ENCODE data around the gene CCDC167.
"Not testable (repeated sequence)": the region's sequence is repeated elsewhere in the genome, so short reads cannot be mapped to it uniquely, and the experiment has no call there.

Gene CCDC167

DNA sequence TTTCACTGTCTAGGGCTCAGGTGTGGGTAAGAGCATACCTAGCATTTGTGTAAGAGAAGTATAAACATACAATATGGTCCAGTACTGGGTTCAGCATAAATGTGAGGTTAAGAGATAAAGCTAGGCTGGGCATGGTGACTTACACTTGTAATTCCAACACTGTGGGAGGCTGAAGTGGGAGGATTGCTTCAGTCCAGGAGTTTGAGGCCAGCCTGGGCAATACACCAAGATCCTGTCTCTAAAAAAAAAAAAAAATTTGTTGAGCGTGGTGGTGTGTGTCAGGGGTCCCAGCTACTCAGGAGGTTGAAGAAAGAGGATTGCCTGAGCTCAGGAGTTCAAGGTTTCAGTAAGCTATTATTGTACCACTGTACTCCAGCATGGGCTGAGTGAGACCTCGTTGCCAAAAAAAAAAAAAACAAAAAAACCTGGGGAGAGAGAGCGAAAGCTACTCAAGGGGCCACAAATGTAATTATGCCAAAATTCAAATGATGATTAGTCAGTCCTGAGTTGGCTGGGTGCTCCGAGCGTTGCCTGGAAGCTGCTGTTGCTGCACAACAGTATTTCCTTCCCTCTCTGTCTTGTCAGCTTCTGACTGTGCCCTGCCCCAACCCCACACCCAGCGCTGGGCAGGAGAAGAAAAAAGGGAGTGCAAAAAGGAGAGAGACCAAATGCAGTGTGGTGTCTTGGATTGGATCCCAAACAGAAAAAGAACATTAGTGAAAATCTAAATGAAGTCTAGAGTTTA is 42.7 kb downstream of the CCDC167 start:
- no peak for DNase-seq

DNA sequence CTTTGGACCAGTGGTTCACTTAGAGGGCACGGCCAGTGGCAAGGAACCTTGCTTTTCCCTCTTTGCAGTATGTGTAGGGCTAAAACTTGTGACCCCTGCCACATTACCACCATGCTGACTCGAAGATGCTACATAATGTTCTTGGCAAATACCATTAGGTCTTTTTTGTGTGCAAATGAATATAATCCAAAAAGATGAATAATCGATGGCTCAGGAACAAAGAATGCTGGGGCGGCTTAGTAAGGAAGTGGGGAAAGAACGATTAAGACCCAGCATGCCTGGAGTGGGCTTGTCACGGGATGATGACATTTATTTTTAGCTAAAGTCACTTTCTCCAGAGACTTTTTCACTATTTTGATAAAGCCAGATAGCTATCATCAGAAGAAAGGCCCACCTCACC is 43.6 kb downstream of the CCDC167 start:
- no peak for DNase-seq

DNA sequence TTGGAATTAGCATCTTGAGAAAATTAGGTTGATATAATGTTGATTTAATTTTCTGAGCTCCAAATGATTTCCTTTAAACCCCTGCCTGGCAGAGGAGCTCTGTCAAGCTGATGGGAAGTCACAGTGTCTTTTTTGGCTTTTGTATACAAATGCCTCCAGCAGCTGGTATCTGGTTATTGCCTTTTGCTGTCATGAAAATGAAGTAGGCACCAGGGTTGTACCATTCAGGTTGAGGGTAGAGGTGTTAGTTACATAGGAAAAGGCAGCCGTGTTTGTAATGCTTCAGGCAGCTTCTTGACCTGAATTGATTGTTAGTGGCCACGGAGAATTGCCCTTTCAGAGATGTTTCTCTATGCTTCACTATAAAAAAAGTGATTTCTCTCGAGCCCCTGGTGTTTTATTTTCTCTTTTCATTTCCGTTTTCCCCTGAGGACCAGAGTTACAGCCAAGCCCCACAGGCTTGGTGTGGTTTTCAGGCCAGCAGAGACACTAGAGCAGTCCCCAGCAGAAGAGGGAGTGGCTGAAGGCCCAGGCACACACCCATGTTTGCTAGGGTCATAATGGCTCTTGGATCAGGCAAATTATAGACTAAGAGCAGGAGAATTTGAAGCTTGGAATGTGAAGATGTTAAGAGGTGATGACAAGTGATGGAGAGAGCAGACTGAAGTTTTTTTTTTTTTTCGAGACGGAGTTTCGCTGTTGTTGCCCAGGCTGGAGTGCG is 45.1 kb downstream of the CCDC167 start:
- no peak for DNase-seq

DNA sequence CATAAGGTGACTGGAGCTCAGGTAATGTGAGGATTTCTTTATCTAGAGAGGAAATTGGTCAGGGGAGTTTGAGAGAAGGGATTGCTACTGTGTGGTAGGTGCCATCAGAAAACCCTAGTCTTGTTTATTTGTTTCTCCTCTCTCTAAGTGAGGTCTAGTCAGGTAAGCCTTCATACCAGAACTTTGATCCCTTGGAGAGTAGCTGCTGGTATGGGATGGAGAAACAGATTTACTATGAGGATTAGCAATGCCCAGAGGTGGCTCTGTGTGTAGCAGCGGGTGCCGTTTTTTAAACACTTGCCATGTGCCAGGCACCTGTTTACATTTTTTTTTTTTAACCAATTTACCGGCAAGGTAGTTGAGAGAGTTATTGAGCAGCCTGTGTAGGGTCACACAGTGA is 47.2 kb downstream of the CCDC167 start:
- no peak for DNase-seq

DNA sequence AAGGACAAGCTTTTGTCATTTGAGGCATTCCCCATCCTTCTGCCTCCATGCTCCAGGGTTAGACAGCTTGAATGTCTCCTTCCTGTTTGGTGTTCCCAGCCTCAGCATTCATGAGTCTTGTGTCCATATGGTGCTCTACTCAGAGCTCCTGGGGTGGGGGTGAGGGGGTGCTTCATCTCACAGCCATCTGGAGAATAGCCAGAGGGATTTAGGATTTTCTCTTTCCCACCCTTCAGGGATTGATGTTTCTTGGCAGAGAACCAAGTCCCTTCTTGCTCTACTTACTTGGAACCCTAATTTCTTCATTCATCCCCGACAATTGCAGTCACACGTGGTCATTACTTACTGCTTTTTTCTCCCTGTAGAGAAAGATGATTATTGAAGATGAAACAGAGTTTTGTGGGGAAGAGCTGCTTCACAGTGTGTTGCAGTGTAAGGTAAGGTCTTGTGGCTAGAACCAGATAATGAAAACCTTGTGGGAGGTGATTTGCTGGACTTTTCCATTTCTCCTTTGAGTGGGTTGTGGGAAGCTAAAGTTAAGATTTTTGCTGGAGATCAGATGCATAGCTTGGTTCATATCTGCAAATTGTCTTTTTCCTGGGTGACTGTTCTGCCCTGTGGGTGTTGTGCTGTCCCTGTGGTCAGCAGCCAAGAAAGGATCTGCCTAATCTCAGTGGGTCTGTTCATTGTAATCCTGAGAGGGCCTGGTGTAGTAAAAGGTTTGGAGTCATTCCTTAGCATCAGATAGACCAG is 48.1 kb downstream of the CCDC167 start:
- DNase-seq = no peak

DNA sequence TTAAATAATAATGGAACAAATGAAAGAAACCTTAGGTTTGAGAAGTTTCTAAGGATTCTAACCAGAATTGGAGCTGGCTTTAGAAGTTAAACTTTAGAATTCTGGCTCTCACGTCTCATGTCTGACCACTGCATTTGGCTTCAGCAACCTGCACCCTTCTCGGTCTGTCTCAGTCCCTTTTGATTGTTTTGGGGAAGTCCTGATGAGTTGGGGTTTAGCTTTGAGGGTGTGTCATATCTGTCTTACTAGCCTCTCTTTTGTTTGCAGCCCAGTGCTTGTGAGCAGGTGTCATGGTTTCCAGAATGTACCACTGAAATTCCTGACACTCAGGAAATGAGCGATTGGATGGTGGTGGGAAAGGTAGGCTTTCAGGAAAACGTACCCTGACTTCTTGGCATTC is 49.7 kb downstream of the CCDC167 start:
- DNase-seq = no peak

DNA sequence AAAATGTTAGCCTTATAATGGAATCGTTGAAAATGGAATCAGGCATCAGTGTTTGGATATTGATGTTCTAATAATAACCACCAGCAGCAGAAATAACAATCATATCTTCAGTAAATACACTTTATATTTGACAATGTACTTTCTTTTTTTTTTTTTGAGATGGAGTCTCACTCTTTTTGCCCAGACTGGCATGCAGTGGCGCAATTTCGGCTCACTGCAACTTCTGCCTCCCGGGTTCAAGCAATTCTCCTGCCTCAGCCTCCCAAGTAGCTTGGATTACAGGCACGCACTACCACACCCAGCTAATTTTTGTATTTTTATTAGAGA is 56.5 kb downstream of the CCDC167 start:
- DNase-seq = not testable (repeated sequence)

DNA sequence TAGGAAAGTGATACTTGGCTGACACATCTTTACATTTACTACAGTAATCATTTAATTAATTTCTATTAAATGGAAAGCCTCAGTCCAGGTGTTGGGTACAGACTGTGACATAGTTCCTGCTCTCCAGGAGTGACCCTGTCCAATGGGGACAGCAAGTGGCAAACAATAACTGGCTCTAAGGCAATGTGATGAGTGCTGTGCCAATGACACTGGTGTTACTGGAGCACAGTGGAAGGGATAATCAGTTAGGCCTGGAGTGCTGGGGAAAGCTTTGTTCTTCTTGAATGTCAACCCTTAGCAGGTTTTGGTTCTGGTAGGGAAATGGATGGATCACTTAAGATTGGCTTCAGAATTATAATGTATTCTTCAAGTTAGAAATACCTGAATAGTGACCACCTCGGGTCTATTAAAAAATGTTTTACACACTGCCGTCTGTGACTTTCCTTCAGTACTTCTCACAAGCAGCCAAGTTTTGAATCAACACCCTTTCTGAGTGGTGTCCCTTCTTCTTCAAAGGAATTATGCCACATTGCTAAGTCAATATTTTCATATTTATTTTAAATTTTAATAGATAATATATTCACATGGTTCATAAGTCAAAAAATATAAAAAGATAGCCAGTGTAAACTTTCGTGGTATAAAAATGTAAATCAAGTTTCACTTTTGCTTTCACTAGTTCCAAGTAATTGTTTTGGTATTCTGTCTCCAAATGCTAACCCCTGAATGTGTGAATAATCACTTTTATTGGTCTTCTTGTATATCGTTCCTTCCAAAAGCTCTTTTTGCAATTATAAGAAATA is 57.1 kb downstream of the CCDC167 start:
- no peak for DNase-seq

DNA sequence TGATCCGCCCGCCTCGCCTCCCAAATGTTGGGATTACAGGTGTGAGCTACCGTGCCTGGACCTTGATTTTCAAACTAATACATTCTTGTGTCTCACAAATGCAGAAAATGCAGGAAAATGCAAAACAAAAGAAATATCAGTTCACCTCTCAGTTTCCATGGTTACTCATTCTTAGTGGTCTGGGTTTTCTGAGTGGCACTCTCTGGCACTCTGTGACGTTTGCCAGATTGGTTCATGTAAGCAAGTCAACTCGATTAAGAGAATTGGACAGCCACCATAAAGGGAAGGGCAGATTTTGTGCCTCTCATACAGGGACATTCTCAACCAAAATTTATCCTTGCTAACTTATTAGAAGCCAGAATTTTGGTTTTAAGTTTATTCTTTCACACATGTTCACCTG is 58.0 kb downstream of the CCDC167 start:
- no peak for DNase-seq

DNA sequence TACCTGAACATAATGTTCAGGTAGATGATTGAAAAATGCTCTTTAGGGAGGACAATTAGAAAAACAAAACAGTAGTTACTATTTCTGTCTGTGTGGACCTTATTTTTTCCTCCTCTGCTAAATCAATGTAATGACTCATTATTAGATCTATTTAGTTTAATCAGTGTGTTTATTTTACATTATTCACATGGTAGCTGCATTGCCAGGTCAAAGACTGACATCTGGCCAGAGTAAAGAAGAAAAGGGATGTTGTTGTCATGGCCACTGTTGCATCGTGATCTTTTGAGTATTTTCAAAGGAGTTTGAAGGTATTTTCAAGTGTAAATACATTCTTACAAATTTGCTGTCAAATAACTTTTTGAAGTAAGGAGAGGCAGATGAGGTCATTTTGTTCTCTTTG is 60.8 kb downstream of the CCDC167 start:
- no peak for DNase-seq

DNA sequence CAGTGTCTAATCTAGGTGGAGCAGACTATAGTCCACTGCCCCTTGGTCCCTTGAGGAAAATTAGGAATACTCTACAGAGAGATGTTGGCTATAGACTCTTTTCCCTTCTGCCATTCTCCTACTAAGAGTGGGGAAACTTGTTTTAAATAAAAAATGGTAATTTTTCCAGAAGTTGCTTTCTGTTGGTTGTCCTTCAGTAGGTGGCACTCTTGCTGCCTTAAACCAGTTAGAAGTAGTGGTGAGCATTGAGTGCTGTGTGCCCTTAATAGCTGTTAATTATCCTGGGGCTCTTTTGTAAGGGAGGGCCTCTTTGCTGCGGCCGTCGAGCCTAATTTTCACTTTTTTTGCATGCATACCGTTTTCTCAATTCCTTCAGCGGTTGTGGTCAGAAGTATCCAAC is 63.9 kb downstream of the CCDC167 start:
- DNase-seq = no peak

DNA sequence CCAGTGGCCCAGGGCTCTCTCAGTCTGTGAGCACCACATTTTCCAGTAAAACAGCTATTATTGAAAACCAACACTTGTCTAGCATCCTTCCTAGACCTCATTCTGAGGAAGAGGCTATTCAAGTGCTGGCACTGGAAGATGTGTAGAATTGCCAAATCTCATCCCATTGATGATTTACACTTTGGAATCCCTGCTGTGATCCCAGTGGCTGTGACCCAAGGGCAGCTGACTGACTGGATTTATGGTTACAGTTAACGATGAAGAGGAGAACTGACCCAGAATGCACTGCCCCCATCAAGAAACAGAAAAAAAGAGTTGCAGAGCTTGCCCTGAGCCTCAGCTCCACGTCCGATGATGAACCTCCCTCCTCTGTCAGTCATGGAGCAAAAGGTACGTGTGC is 64.3 kb downstream of the CCDC167 start:
- DNase-seq = no peak

DNA sequence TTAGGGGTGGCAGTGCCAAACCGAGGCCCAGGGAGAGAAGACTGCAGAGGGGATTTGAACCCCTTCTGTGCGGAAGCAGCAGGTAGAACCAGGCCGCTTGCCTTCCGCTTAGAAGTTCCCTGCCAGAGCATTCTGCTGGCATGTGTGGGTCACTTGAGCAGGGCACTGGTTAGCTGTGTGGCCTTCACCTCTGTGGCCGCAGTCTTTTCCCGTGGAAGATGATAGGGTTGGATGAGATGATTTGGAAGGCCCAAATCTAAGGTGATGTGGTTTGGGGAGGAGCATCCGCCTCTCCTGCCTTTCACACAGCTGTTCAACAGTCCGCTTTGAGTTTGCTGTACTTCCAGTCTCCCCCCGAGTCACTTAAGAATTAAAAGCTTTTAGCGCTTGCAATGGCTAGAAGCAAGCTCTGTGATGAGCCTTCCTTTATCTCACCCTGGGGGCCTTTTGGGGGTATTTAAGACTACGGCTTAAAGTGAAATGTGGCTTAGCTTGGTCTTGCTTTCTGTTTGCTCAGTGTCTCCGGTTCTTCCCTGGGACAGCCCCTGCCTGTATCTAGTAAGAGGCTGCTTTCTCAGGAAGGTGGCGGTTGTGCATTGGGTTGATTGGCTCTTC is 65.9 kb downstream of the CCDC167 start:
- DNase-seq = peak; percentile 27 to 30

Data from stimulated activated CD4-positive, alpha-beta T cell treated with anti-CD3 and anti-CD28 coated beads, Interleukin-2, amount 100 ng/mL, for 48 hours (primary cell).